Lower leg skin (tissue), 4 donors: Measurements from ENCODE around the gene CDRT4. TPM values are rescaled to one million over a fixed set of nuclear protein-coding genes. Genes with fewer than 3 reads are reported as not detected.

Experiments used
- DNase-seq, 2 donors: peaks; one replicate each; pipeline ENCODE4 v3.0.0-alpha.2; 2019; ENCODE audit warnings: low spot score in 2 of 2
- H3K4me3 ChIP-seq: fragments of 200-600 bp; sonication (generic); 2 replicates; pipeline ENCODE4 v1.5.1; 2017; ENCODE audit warnings: mild to moderate bottlenecking, low read depth; ENCODE audit not compliant: poor library complexity, severe bottlenecking
- POLR2A ChIP-seq, 2 donors: fragments of 450-650 bp; IDR thresholded peaks; one replicate each; pipeline ENCODE4 v1.6.1; 2016 to 2017; ENCODE audit warnings: antibody characterized with exemption in 2 of 2, mild to moderate bottlenecking in 1 of 2, moderate library complexity in 1 of 2
- WGBS, 2 donors: methylation state at CpG; one replicate each; pipeline ENCODE4 v1.1.5; 2018; 5-methylcytosine and 5-hydroxymethylcytosine counted together
- intact Hi-C: fragments of 100-400 bp; cut with DNase I; formaldehyde crosslinking; loops from one replicate; pipeline ENCODE4 v1.15.0; 2023; ENCODE audit warnings: low total_unique reads
- total RNA-seq, 4 donors: library from RNA; depleted of rRNA; stranded (reverse); fragments of >200 nt; gene quantifications; one replicate each; pipeline ENCODE4 v1.1.0, GENCODE V29; 2016
- TF ChIP-seq, protein P1 (sequence below), 3 donors: fragments of 450-650 bp; IDR thresholded peaks; one replicate each; pipeline ENCODE4 v1.5.1; 2016; ENCODE audit warnings: antibody characterized with exemption in 3 of 3, mild to moderate bottlenecking in 3 of 3, moderate library complexity in 2 of 3

Gene CDRT4
- total RNA-seq, 4 donors from 2014 or later = 0.52 to 4.0 (median 3.8) TPM; not detected in 1

DNA sequence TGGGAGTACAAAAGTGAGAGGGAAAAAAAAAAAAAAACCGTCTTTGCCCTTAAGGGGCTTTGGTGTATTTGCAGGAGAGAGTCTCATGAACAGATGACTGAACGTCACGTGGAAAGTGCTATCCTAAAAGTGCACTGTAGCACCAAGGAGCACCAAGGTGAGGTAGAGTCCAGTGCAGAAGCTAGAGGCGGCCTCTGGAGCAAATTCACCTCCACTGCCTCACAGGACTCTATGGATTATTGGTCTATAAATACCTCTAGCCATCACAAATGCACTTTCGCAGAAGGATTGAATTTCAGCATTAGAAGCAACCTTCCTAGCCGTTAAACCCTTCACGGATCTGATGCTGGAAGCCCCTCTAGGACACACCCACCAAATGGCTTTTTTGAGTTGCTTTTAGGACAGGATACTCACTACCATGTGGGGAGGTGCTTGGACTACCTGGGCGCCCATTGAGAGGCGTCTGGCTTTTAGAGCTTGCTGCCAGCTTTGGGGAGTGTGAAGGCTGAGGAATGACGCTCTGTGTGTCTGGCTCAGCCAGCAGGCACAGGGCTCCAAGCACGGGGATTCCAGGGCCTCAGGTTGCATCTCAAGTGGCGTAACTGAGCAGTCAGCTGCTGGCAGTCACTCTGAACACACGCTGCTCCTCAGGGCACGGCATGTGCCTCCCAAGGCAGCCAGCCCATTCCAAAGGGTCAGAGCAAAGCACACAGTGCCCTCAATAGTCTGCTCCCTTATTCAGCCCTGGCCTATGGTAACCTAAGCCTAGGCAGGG, 52.7 kb downstream of the CDRT4 start:
- H3K4me3 ChIP-seq = no peak overlapping the region
- intact Hi-C loops = loop anchor here (10.0 kb wide), 1 partner anchor 150 kb away; the partner anchor contains the start of gene PMP22
- TF ChIP-seq, protein P1, sequence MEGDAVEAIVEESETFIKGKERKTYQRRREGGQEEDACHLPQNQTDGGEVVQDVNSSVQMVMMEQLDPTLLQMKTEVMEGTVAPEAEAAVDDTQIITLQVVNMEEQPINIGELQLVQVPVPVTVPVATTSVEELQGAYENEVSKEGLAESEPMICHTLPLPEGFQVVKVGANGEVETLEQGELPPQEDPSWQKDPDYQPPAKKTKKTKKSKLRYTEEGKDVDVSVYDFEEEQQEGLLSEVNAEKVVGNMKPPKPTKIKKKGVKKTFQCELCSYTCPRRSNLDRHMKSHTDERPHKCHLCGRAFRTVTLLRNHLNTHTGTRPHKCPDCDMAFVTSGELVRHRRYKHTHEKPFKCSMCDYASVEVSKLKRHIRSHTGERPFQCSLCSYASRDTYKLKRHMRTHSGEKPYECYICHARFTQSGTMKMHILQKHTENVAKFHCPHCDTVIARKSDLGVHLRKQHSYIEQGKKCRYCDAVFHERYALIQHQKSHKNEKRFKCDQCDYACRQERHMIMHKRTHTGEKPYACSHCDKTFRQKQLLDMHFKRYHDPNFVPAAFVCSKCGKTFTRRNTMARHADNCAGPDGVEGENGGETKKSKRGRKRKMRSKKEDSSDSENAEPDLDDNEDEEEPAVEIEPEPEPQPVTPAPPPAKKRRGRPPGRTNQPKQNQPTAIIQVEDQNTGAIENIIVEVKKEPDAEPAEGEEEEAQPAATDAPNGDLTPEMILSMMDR (IDR thresholded peaks at IDR 0.05) = no peak
- no peak for TF ChIP-seq POLR2A (IDR thresholded peaks at IDR 0.05)
- whole genome bisulfite sequencing, 2 donors = 75 to 83% methylated on average over 12 to 14 of the region's 14 CpGs
- DNase-seq = peak in 1 of 2 donors; percentile 81

DNA sequence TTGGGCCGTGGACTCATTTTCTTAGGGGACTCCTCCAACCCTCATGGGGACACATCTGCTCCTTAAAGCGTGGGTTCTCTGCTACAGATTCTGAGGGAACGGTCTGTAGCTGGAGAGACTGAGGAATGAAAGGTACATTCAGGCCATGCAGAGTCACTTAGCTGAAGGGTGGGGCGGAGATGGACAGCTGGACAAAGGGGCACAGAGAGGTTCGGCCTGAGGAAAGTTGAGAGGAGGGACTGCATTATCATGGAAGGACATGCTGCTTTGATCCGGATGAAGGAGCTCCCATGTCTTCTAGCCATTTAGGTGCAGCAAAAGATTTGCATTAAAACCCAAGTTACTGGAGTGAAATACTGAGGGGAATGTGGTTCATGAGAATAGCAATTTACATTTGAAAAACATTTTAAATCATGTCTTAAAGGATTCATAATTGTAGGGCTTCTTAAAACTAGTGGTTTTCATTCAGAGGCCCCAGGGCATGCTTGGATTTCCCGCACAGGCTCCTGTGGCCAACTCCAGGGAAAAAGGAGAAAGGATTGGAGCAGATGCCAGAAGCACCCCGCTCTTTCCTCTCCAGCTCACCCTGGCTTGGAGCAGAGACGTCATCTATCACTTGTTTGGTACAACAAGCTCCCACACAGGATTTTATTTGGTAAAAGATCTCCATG, 54.2 kb downstream of the CDRT4 start:
- DNase-seq = no peak
- H3K4me3 ChIP-seq = no peak overlapping the region
- WGBS, 2 donors = 91% methylated on average over 9 of the region's 9 CpGs
- TF ChIP-seq, protein P1 (IDR thresholded peaks at IDR 0.05) = no peak
- TF ChIP-seq POLR2A (IDR thresholded peaks at IDR 0.05) = no peak
- intact Hi-C loops = loop anchor here (10.0 kb wide), 1 partner anchor 148 kb away; the partner anchor contains the start of gene PMP22

DNA sequence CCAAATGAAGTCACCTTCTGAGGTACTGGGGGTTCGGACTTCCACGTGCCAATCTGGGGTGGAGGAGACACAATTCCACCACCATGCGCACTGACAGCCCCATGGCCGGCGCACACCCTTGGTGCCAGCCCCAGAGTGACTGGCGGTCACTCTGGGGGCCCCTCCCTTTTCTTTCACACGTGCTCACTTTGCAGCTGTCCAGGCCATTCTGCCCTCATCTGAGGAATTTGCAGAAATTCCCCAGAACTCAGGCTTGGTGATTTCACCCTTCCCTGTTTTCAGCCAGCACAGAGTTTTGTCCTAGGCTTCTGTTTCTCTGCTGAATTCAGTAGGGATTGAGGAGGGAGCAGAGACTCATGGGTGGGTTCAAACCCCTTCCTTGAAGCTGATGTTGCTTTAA, 54.8 kb downstream of the CDRT4 start:
- no peak overlapping the region for H3K4me3 ChIP-seq
- WGBS, 2 donors = 78 to 86% methylated on average over 7 of the region's 7 CpGs
- TF ChIP-seq POLR2A (IDR thresholded peaks at IDR 0.05) = no peak
- intact Hi-C loops = loop anchor here (10.0 kb wide), 1 partner anchor 148 kb away; the partner anchor contains the start of gene PMP22
- no peak for DNase-seq

DNA sequence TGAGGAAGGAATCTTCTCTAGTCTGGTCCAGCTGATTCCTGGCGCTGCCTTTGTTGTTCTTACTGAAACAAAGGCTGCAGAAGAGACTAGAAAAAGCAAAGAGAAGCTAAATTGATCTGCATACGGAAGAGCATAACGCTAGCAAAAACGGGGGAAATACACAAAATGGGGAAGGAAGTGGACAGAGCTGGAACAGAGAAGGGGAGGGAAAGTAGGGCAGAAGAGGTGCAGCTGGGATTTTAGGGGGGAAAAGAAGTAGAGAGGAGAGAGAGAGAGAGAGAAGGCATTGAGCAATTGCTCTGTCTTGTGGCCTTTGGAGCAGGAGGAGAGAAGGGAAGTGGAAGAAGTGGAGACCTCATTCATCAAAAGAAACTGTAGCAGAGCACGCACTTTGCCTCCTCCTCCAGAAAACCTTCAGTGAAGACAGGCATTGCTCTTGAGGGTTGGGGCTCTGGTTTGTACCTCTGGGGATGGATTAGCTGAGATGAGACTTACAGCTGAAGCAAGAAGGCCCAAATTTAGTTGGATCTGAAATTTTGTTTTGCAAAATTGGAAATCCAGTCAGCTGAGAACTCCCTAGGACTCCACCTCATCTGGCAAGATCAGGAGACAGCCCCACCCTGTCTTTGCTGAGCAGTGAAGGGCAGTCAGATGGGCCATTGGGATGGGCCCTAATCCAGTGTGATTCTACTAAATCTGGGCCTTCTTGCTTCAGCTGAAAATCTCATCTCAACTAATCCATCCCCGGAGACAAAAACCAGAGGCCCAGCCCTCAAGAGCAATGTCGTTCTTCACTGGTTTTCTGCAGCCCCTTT, 55.8 kb downstream of the CDRT4 start:
- H3K4me3 ChIP-seq = no peak overlapping the region
- DNase-seq = peak in 1 of 2 donors; percentile 73
- intact Hi-C loops = loop anchor here (10.0 kb wide), 1 partner anchor 147 kb away; the partner anchor contains the start of gene PMP22
- WGBS, 2 donors = 54 to 64% methylated on average over 7 of the region's 7 CpGs
- TF ChIP-seq POLR2A (IDR thresholded peaks at IDR 0.05) = no peak
- TF ChIP-seq, protein P1 (IDR thresholded peaks at IDR 0.05) = no peak

DNA sequence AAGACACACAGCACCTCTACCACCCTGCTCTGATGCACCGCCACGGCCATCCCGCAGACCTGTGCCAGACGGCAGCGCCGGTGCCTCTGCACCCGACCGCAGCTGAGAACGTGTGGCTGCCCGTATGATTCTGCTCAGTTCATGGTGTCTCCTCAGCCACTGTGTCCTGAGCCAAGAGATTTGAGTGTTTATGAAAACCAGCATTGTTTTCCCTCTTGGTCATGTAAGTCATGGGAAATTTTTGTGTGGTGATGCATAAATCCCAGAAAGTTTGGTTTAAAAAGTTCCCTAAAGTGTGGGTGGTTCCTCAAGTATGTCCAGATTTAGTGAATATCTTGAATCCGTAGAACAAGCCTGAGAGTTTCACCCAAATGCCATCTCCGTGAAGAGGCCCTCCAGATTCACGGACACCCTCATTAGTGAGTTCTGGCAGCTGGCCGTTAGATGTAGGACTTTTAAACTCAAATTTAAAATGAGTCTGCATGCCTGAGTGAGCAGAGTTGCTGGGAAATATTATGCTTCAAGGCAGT, 57.6 kb downstream of the CDRT4 start:
- no peak overlapping the region for H3K4me3 ChIP-seq
- DNase-seq = peak; percentile 67 to 91
- TF ChIP-seq, protein P1 (IDR thresholded peaks at IDR 0.05) = no peak
- peak in 1 of 2 donors; percentile 30 for TF ChIP-seq POLR2A (IDR thresholded peaks at IDR 0.05)
- WGBS, 2 donors = 21 to 39% methylated on average over 14 of the region's 14 CpGs
- intact Hi-C loops = loop anchor here (10.0 kb wide), 2 partner anchors 95 to 145 kb away; partner anchors contain the start of gene PMP22
